ENCODE results near the gene ABCF3.

ABCF3 gene

DNA sequence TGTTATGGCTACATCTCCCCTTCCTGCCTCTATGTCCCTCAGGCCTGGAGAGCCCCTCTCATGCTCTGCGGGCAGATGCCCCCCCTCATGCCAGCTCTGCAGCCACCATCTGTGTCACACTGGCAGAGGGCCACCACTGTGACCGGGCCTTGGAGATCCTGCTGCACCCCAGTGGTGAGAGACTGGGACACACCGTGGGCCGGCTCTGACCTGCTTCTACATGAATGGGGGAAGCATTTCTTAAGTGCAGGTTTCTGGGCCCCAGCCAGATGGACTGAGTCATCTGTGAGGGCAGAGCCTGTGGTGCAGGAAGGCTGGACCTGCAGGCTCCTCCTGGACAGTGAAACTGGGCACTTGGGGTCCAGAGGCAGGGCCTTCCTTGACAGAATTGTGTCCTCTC is 48.2 kb downstream of the ABCF3 start:
- DNase-seq = no peak

DNA sequence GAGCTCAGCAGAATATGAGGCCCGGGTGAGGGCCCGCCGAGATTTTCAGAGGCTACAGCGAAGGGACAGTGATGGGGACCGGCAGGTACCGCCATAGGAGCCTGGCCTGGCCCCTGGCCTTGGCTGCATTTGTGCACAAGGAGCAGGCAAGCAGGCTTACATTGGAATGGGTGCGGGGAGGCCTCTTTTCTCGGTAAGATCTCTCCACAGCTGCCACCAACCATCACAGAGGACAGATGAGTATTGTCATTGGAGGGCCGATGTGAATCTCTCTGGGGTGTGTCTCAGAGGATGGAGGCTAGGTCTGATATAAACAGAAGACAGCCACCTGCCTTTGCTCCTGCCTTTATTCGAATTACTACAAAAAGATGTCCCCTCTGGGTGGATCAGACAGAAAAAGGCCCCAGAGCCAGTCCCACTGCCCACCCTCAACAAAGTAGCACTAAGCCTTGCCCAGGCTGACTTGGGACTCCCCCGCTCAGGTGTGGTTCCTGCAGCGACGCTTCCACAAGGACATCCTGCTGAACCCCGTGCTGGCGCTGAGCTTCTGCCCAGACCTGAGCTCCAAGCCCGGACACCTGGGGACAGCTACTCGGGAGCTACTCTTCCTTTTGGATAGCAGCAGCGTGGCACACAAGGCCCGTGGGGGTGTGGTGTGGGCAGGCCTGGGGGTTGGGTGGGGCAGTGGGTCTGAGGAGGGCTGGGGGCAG is 48.8 kb downstream of the ABCF3 start:
- DNase-seq = no peak

DNA sequence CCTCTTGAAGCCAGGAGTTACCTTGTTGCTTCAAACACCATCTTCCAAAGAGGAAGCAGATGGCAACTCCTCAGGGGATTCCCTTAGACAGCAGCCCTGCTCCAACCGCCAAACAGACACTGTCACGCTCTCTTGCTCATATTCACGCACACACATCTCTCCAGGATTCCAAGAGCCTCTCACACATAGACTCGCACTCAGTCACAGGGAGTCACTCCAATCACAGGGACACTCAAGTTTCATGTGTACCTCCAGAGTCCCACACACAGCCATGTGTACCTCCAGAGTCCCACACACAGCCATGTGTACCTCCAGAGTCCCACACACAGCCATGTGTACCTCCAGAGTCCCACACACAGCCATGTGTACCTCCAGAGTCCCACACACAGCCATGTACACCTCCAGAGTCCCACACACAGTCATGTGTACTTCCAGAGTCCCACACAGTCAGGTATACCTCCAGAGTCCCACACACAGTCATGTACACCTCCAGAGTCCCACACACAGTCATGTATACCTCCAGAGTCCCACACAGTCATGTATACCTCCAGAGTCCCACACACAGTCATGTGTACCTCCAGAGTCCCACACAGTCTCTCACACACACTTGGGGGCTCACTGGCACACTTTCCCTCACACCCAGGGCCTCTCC is 49.5 kb downstream of the ABCF3 start:
- no peak for DNase-seq

DNA sequence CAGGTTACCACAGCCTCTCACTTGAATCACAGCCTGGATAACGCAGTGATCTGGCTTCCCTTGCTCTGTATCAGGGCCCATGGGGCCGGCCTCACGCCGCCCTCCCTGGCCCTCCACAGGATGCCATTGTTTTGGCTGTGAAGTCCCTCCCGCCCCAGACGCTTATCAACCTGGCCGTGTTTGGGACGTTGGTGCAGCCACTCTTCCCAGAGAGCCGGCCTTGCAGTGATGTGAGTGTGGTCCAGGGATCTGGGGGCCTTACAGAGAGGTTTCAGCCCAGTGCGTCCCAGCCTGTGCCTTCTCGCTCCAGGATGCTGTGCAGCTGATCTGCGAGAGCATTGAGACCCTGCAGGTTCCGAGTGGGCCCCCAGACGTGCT is 50.0 kb downstream of the ABCF3 start:
- no peak for DNase-seq

DNA sequence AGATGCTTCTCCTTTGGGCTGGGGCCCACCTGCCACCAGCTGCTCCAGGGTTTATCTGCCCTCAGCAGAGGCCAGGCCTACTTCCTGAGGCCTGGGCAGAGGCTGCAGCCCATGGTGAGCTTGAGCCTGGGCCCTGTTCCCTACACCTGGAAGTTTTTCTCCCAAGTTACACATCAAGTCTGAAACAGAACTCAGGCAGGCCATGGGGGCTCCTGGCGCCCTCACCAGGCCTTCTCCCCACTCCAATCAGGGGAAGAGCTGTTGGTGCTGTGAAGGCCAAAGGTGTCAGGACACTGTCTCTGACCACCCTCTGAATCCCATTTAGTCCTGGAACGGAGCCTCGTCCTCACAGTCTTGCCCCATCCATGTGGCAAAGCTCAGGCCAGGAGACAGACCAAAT is 50.6 kb downstream of the ABCF3 start:
- DNase-seq = no peak

DNA sequence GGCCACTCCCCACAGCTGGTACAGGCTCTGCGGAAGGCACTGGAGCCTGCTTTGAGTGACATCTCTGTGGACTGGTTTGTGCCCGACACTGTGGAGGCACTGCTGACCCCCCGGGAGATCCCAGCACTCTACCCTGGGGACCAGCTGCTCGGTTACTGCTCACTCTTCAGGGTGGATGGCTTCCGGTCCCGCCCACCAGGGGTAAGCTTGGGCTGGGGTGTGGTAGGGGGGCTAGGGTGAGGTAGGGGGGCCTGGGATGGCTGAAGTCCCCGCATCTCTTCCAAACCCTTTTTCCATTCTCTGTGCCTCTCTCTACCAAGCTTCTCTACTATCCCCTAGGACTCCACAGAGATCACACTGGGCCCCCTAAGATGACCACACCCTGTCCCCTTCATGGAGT is 51.2 kb downstream of the ABCF3 start:
- DNase-seq = no peak

GRCh38 chr3:184237807-184238206 is 51.8 kb downstream of the ABCF3 start:
- no peak for DNase-seq

DNA sequence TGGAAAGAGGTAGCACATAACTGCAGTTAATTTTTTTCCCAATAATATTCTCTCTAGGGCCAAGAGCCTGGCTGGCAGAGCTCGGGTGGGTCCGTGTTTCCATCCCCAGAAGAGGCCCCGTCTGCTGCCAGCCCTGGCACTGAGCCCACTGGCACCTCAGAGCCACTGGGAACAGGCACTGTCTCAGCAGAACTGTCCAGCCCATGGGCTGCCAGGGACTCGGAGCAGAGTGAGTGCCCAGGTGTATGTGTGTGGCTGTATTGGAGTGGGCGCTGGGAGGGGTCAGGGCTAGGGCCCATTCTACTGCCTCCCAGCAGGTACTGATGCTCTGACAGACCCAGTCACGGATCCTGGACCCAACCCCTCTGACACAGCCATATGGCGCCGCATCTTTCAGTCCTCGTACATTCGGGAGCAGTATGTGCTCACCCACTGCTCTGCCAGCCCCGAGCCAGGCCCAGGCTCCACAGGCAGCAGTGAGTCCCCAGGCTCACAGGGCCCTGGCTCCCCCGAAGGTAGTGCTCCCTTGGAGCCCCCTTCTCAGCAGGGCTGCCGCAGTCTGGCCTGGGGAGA is 52.3 kb downstream of the ABCF3 start:
- no peak for DNase-seq

GRCh38 chr3:184239221-184239620 is 53.2 kb downstream of the ABCF3 start:
- DNase-seq = no peak

GRCh38 chr3:184239708-184240107 is 53.7 kb downstream of the ABCF3 start:
- DNase-seq = no peak

DNA sequence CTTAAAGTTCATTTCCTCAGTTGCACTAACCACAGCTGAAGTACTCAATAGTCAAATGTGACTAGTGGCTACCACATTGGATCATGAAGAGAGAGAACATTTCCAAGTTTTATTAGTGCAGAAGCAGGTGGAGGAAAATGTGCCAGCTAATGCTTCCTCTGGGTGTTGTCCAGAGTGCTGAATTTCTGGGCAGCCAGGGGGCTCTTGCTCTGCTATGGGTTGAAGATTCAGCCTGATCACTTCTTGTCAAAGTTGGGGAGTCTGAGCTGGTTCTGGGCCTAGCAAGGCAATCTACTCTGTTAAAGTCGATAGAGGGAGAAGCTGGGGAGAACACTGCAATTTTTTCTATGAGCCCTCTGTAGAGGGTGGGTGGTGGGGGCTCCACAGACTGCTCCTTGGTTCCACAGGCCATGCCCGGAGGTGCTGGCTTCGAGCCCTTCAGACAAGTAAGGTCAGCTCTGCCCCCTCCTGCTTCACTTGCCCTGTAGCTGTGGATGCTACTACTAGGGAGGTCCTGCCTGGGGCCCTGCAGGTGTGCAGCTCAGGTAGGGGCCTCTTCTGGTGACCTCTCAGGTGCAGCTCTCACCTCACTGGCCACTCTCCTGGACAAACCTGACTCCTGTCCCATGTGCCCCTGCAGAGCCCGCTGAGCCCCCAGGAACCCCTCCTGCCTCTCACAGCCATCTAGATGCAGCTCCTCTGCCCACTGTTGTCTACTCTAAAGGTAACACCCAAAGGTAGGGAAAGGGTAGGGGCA is 54.6 kb downstream of the ABCF3 start:
- no peak for DNase-seq

DNA sequence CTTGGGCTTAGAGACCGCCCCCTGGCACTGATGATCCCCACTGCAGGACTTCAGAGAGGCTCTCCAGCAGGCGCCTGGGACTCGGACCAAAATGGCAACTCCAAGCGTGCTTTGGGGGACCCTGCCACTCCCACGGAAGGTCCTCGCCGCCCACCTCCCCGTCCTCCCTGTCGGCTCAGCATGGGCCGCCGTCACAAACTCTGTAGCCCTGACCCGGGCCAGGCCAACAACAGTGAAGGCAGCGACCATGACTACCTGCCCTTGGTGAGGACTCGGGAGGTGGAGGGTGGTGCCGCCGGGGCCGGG is 55.1 kb downstream of the ABCF3 start:
- DNase-seq = no peak

DNA sequence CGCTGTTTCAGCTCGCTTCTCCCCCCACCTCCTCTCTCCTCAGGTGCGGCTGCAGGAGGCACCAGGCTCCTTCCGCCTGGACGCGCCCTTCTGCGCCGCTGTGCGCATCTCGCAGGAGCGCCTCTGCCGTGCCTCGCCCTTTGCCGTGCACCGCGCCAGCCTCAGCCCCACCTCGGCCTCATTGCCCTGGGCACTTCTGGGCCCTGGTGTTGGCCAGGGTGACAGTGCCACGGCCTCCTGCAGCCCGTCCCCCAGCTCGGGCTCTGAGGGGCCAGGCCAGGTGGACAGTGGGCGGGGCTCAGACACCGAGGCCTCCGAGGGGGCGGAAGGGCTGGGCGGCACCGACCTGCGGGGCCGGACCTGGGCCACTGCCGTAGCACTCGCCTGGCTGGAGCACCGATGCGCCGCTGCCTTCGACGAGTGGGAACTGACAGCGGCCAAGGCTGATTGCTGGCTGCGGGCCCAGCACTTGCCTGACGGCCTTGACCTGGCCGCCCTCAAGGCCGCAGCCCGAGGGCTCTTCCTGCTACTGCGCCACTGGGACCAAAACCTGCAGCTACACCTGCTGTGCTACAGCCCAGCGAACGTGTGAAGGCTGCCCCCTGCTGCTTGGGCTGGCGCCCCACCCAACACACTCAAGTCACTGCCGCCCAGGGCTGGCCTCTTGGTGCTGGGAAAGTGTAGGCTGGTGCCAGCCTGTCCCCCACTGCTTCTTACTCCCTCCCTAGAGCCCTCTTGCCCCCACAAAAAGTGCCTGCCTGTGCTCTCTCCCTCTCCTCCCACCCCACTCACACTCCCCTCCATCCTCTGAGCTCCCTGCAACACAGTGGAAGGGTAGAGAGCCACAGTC is 55.7 kb downstream of the ABCF3 start:
- peak; percentile 40 for DNase-seq

- no peak for DNase-seq
These were observed 56.3 kb downstream of the ABCF3 start for GRCh38 chr3:184242297-184242685.

Data from activated CD8-positive, alpha-beta memory T cell treated with anti-CD3 and anti-CD28 coated beads, Interleukin-2, amount 50 U/mL, for 4 hours (primary cell).